GM19468 (cell line): ENCODE results near the gene COL5A3.
"Not testable (repeated sequence)": the region's sequence is repeated elsewhere in the genome, so short reads cannot be mapped to it uniquely, and the experiment has no call there.

Experiments
- ATAC-seq: cut with Tn5 transposase; IDR thresholded peaks from one replicate; pipeline ENCODE4 v1.9.1; 2021; ENCODE audit warnings: mild to moderate bottlenecking, moderate library complexity, moderate number of reproducible peaks; ENCODE audit not compliant: unreplicated experiment; ENCODE audit errors: extremely low read depth

The COL5A3 gene

DNA sequence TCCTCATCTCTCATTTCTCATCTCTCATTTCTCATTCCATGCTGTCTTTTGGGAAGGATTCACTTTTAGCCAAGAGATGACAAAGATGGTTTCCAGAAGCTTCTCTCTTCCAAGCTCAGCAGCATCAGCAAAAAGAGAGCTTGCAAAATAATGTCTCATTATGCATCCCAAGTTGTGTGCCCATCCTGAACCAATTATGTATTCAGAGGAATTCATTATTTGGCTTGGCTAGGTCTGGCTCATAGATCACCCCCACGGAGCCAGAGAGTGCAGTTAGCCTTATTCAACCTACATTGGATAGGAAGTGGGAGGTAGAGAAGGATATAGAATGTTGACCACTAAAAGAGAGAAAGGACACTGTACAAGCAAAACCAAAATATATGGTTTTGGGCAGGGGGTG is 68.6 kb downstream of the COL5A3 start:
- ATAC-seq = no peak

DNA sequence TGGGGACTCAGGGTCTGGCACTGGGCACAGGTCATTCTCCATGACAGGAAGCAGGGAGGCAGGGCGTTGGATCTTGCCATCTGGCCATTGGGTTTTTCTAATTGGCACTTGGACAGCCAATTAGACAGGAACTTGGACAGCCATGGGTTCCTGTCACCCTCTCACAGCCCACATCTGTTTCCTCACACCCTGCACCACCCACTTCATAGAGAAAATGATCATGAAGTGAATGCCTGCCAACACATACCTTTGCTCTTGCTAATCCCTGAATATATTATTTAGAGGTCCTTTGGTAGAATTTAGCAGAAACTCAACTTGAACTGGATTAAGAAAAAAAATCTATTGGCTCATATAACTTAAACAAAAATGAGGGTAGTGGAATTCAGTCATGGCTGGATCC is 69.1 kb downstream of the COL5A3 start:
- no peak for ATAC-seq

DNA sequence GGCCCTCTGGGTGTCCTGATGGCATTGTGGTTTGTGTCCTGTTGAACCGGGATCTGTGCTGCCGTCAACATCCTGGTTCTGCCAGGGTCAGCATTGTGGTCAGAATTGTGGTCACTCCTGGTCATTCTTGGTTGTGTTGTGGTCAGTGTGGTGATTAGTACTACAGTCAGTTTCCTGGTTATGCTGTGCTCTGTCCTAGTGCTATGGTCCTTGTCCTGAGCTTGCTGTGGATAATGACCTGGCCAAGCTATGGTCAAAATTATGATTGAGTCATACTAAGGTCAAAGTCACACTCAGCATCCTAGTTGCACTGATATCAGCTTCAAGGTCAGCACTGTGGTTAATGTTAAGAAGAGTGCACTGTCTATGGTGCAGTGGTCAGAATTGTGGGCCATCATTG is 69.5 kb downstream of the COL5A3 start:
- ATAC-seq = no peak

DNA sequence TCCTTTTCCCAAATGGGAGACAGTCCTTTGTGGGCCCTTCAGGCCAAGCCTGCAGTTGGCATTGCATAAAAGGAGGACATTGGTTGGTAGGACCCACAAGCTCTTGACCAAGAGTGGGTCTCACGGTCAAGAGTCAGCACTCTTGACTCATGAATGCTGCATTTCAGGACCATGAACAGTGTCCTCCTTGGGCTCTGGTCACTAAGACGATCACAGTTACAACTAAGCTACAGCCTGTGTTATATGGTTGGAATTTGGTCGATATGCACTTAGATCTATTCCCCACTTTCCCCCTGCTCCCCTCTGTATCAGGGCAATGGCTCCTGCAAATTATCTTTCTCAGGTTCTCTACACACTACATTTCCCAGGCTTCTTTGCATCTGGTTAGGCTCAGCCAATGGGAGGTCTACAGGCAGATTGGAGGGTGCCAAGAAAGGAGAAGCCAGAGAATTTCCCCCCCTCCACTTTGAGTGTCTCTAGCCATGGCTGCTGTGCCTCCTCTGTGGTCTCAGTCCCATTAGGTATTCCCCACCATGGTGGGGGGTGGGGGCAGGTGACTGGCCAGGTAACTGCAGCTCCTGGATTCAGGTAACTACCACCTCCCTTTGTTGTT is 70.9 kb downstream of the COL5A3 start:
- no peak for ATAC-seq

DNA sequence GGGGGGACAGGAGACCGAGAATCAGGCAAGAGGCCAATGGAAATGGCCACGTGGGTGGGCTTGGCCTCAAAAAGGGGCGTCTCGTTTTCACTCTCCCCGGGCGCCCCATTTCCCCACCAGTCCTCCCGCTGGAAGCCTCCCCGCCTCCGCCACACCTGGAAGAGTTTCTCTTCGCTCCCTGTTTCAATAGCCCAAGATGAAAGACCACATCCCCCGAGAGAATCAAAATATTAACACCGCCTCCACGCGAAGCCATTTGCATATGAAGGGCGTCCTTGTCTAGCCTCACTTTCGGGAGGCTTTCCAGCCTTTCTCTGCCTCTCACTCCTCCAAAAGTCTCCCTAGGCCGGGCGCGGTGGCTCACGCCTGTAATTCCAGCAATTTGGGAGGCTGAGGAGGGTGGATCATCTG is 73.3 kb downstream of the COL5A3 start:
- ATAC-seq = no peak

DNA sequence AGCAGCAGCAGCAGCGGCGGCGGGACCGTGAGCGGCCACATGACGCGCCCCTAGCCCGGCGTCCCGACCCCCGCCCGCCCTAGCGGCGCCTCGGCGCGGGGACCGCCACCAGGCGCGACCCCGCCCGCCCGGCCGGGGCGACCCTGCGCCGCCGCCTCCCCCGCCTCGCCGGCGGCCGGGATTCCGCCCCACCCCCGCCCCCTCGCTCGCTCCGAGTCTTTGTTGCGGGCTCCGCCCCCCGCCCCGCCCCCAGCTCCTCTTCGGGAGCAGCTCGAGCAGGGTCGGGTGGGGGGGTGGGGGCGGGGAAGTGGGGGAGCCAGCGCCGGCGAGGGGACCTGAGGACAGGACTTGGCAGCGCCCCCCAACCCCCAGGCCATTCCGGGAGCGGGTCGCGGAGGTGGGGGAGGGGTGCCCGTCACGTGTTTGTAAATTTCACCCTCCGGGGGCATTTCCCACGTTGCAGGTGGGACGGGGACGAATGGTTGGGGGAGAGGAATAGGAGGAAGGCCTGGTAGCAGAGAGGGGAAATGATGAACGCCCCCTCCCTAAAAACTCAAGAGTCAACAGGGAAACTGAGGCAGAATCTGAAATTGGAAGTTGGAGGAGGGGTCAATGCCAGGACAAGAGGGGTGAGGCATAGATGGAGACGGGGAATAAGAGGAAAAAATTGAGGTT is 73.8 kb downstream of the COL5A3 start, which contains the start of gene OLFM2:
OLFM2 (minus strand) TSS at position 190 of the 675 bp plus-strand sequence; CDS start at position 41, 149 bp downstream.
- no peak for ATAC-seq

DNA sequence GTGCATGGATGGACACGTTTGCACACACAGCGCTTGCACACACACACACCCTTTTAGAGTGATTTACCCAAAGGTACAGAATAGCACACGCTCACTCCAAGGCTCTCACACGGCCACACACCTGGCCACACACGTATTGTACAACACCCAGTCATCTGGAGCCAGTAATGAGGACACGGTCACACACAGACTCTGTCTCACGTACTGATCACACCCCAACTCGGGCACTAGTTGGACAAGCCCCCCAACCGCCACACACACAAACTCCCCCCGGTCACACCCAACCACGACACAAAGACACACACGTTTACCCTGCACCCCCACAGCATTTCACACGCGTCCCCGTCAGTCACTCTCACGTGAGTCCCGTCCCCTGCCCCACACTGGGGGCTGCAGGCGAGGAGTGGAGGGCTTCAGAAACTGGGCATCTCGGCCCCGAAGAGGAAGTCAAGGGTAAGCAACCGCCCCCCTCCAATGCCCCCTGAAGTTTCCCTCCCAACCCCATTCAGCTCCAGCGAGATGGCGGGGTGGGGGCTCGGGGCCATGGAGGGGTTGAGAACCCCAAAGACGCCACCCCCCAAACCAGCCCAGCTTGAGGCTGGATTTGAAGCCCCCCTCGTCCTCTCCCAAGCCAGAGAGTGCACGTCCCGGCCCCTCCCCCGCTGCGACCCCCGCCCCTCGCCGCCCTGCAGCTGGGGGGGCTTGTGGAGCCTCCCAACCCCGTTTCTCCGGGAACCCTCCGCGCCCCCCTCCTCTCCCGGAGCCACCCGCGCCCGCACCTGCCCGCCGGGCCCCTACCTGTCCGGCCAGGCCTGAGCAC is 74.6 kb downstream of the COL5A3 start:
- no peak for ATAC-seq

DNA sequence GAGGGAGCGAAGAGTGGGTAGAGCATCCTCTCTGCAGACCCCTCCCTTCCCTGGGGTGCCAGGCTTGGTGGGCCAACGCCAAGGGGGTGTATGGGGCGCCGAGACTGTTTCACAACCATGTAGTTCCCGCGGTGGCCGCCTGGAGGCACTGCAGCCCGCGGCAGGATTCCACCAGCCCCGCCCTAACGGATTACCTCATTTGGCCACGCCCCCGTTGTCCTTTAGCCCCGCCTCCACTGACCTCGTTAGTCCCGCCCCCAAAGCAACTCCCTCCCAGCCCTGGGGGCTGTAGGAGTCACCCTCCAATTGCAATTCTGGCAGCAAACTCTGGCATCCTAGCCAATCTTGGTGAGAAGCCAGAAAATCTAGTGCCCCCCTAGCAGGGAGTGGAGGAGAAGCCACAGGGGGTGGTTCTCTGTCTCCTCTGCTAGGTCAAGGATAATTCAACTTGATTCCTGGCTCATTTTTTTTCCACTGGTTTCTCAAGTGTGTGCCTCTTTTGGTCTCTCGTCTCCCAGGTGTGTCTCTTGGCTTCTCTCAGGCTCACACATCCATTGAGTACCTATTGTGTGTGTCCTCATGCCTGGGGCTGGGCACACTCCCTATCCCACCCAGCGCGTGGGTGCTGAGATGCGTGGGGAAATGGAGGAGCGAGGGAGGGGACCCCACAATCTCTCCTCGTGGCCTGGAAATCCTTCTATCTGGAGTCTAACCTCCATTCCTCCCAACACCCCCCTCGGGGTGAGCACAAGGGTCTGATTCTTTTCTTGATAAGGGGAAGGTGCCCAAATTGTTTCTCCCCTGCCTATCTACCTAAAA is 76.0 kb downstream of the COL5A3 start:
- ATAC-seq = no peak

DNA sequence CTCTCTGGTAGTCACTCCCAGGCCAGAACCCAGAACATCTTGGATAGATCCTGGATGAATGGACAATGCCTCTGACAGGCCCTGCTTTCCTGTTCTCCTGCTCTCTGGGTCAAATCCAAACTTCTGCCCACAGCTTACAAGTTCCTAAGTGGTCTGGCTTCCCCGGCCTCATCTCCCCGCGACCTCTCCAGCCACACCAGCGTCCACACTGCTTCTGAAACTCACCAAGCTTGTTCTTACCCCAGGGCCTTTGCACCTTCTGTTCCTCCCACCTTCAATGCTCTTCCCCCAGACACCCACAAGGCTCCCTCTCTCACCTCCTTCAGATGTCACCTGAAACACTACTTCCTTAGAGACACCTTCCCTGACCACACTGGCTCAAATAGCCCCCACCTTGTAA is 77.5 kb downstream of the COL5A3 start:
- no peak for ATAC-seq

DNA sequence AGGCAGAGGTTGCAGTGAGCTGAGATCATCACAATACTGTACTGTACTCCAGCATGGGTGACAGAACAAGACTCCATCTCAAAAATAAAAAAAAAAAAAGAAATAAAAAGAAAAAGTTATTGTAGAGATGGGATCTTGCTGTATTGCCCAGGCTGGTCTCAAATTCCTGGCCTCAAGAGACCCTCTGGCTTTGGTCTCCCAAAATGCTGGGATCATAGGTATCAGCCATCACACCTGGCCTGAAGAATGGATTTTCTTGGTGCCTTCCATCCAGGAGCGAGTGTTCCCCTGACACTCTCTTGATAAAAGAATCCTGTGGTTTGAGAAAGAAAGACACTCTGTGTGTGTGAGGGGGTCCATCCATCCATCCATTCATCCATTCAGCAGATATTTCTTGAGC is 78.7 kb downstream of the COL5A3 start:
- ATAC-seq = no peak

DNA sequence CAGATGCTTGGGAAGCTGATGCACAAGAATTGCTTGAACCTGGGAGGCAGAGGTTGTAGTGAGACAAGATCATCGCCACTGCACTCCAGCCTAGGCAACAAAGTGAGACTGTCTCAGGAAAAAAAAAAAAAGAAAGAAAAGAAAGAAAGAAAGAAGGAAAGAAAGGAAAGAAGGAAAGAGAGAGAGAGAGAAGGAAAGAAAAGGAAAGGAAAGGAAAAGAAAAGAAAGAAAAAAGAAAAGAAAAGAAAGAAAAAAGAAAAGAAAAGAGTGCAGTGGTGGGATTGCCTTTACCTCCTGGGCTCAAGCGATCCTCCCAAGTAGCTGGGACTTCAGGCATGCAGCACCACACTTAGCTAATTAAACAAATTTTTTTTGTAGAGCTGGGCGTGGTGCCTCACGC is 86.9 kb downstream of the COL5A3 start:
- no peak for ATAC-seq

DNA sequence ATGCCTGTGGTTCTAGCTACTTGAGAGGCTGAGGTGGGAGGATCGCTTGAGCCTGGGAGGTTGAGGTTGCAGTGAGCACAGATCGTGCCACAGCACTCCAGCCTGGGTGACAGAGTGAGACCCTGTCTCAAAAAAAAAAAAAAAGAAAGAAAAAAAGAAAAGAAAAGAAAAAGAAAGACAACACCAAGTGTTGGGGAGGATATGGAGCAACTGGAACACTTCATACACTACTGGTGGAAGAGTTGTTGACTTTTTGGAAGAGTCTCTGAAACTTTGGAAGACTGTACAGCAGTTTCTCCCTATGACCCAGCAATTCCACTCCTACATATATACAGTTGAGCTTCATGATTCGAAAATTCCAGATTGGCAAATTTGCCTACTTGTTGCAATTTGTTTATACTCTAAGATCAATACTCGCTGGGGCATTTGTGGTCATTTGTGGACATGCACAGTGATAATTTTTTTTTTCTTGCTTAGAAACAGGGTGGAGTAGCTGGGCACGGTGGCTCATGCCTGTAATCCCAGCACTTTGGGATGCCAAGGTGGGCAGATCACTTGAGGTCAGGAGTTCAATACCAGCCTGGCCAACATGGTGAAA is 87.4 kb downstream of the COL5A3 start:
- ATAC-seq = not testable (repeated sequence)

DNA sequence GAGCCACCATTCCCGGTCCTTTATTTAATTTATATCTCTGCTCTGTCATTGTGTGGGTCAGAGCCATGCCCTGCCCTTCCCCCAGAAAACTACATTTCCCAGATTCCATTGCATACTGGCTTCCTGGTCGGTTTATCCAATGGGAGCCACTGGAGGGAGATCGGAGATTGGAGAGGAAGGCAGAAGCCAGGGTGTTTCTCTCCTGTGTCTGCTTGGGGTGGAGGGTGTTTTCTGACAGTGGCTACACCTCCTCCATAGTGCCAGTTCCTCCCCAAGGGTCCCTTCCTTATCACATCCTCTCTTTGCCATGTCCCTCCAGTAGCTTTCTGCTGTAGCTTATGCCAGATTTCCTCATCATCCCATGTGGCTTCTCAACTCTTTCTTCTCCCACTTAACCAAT is 93.0 kb downstream of the COL5A3 start:
- no peak for ATAC-seq

DNA sequence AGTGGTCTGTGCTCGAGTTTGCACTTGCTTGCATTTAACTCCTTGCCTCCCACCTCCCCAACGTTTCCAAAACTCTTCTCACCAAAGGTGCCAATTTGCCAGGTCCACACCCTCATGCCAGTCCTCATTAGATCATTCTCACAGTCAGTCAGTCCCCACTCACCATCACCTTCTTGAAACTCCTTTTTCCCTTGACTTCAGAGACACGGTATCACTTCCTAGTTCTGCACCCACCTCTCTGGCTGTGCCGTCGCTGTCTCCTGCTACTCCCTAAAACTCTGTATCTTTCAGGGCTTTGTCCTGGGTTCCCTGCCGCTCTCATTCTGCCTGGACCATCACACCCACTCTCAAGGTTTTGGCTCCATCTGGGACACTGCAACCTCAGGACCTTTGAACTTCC is 93.6 kb downstream of the COL5A3 start:
- ATAC-seq = no peak

DNA sequence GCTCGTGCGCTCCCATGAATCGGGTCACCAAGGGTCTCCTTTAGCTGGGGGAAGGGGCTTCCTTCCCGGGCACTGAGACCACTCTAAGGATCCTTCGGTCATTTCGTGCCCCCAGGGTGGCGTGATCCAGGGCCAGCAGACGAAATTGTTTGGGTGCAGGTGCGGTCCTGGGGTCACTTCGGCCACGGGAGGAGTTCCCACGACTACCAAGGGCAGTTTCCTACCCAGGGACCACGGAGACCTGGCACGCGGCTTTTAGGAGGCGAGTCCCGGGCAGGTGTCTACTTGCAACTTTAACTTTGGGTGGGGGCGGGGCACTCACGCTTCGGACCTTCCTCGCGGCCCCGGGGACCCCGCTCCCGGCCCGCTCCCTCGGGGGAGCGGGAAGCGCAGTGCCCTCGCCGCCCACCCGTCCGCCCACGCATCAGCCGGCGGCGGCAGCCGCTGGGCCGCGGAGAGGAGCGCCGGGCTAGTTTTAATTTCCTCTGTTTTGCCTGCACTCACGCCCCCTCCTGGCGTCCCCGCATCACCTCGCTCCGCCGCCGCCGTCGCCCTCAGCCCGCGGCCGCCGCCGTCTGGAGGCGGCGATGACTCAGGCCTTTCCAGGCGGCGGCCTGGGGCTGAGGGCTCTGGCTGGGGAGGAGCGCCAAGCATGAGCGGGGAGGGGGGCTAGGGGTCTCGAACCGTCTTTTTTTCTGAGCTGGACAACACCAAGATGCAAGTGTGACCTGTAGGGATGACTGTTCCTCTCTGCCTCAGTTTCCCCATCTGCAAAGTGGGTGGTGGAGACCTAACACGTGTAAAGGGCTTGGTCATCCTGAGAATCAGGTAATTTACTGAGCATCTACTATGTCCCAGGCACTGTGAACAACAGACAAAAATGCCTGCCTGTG is 95.7 kb downstream of the COL5A3 start:
- peak; percentile 30 for ATAC-seq

DNA sequence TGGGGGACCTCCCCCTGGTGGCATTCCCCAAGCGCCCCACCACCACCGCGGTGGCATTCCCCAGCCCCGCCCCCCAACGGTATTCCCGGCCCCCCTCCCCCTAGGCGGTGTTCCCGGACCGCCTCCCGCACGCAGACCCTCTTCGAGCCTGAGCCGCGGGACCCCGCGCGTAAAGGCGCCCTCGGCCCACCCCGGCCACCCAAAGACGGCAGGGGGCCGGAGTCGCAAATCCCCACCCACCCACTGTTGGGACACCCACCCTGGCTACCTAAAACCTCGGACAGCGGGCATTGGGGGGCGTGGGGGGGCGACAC is 96.3 kb downstream of the COL5A3 start:
- ATAC-seq = no peak

DNA sequence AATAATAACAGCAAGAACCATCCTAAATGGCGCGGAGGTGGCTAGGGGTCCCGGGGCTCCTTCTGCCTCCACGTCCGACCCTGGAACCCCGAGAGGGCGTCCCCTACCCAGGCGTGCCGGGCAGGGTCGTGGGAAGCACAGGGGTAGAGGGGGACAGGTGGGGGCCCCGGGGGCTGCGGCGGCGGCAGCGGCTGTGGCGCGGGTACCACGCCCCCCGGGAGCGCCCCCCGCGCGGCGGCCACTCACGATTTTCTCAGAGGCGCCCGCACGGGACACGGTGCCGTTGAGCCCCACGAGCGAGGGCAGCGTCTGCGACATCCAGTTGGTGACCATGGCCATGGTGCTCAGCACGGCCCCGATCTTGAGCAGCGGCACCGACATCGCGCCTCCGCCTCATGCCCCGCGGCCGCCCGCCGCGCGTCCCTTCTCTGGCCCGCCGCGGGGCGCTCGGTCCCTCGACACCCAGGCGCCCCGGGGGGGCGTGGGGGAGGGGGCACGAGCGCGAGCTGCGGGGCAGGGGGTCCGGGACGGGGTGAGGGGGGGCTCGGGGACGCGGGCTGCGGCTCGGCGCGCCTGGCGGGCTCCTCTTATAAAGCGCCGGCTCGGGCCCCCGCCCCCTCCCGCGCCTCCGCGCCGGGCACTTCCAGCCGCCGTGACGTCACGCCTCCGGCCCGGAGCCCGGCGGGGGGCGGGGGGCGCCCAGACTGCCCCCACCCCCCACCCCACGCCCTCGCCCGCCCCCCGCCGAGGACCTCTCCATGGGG is 96.9 kb downstream of the COL5A3 start:
- ATAC-seq = no peak

DNA sequence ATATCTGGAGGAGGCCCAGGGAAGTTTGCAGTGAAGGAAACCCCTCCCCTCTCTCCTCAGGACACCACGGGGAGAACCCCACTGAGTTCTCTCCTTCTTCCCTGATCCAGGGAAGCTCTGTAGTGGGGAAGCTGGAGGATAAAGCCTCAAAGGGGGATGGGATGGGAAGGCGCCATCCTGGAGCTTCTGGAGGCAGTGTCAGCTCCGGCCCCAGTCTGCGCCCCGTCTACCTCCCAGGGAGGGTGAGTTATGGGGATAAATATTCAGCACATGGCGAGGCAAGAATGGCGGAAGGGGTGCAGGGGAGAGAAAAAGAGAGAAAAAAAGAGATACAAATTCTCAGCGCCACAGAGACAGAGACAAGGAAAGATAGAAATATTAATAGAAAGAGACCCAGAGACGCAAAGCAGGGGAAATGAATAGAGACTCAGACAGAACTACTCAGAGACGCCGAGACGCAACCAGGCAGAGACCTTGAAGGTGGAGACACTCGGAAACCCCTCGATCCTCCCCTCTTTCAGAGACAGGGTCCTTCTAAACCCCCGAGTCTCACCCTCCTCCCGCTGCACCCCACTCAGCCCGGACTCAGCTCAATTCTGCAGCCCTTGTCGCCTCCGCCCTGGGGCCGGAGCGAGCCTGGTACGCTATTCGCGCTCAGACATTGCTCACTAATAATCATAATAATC is 97.6 kb downstream of the COL5A3 start:
- ATAC-seq = no peak
